ENCODE measurements around the gene GZMB.

The GZMB gene

GRCh38 chr14:24634158-24634557 lies at the start of gene GZMB:
Gene GZMB, minus strand, starts transcription at chr14:24634190. Its CDS starts 30 bp downstream, at chr14:24634160.
- TF ChIP-seq, protein P1, sequence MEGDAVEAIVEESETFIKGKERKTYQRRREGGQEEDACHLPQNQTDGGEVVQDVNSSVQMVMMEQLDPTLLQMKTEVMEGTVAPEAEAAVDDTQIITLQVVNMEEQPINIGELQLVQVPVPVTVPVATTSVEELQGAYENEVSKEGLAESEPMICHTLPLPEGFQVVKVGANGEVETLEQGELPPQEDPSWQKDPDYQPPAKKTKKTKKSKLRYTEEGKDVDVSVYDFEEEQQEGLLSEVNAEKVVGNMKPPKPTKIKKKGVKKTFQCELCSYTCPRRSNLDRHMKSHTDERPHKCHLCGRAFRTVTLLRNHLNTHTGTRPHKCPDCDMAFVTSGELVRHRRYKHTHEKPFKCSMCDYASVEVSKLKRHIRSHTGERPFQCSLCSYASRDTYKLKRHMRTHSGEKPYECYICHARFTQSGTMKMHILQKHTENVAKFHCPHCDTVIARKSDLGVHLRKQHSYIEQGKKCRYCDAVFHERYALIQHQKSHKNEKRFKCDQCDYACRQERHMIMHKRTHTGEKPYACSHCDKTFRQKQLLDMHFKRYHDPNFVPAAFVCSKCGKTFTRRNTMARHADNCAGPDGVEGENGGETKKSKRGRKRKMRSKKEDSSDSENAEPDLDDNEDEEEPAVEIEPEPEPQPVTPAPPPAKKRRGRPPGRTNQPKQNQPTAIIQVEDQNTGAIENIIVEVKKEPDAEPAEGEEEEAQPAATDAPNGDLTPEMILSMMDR (IDR thresholded peaks at IDR 0.05; ENCODE audit: extremely low read depth, missing control alignments), result no peak
- DNase-seq (ENCODE audit: low spot score), result no peak

GRCh38 chr14:24681056-24681455 lies 47.1 kb upstream of the GZMB start:
- TF ChIP-seq, protein P1 (IDR thresholded peaks at IDR 0.05; ENCODE audit: extremely low read depth, missing control alignments), result no peak
- DNase-seq (ENCODE audit: low spot score), result no peak

DNA sequence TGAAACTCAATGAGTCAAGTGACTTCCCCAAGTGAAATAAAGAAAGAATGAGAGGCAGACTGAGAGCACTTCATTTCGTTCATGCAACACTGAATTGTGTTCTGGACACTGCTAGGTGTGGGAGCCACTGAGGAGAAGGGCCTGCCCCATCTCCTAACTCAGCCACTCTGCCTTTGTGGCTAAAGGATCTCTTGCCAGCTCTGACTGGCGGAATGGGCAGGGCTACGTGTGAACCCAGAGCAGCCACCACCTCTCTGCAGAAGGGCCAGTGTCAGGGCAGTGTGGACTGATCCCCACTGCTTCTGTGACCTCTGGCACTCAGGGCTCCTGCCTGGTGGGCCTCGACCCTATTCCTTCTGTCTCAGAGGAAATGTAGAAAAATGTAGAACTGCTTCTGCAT lies 46.5 kb upstream of the GZMB start:
- DNase-seq (ENCODE audit: low spot score), result no peak

DNA sequence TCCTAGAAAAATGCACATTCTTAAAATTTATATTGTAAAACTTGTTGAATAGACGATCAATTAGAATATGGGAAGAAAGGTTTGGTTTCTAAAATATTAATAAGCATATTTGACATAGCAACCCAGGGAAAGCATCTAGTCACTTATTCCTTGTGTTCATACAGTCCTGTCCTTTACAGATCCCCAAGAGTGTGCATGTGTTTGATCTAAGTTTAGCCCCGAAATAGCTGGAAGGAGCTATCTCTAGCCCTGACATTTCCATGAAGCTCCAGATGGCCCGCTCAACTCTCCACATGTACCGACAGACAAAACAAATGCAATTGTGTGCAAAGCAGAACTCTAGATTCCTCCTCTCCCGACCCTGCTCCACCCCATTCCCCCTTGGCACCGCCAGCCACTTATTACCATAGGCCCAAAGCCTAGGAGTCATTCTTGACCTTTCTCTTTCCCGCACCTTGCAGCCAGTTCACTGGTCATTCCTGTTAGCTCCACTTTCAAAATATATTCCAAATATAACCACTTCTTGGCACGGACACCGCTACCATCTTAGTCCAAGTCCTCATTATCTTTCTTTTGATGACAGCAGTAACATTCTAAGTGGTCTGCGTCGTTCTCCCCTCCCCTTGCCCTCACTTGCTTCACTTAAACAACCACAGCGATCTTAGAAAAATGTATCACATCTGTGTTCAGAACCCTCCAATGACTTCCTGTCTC lies 45.4 kb upstream of the GZMB start:
- DNase-seq (ENCODE audit: low spot score), result no peak
- TF ChIP-seq, protein P1 (IDR thresholded peaks at IDR 0.05; ENCODE audit: extremely low read depth, missing control alignments), result no peak

More for the DNA sequence above, 46.5 kb upstream of the GZMB start:
- TF ChIP-seq, protein P1 (IDR thresholded peaks at IDR 0.05; ENCODE audit: extremely low read depth, missing control alignments), result no peak

GRCh38 chr14:24678801-24679247 lies 44.8 kb upstream of the GZMB start:
- peak; percentile 73 for DNase-seq (ENCODE audit: low spot score)
- TF ChIP-seq, protein P1 (IDR thresholded peaks at IDR 0.05; ENCODE audit: extremely low read depth, missing control alignments), result peak; percentile 99

DNA sequence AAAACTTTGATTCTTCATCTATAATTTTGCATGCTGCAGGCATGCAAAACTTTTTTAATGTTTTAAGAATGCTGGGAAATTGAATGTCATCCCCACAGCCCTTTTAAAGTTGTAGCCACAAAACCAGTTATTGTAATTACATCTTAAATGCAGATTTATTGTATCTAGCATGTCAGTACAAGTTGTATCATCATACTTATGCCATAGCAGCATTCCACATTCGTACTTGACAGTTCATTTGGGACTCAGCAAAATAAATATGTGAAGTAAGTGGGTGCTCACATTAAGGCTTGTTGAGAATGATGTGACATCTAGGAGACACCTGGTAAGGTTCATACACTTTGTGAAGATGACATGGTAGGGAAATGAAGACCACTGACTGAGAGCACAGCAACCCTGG lies 44.0 kb upstream of the GZMB start:
- no peak for DNase-seq (ENCODE audit: low spot score)
- TF ChIP-seq, protein P1 (IDR thresholded peaks at IDR 0.05; ENCODE audit: extremely low read depth, missing control alignments), result no peak

DNA sequence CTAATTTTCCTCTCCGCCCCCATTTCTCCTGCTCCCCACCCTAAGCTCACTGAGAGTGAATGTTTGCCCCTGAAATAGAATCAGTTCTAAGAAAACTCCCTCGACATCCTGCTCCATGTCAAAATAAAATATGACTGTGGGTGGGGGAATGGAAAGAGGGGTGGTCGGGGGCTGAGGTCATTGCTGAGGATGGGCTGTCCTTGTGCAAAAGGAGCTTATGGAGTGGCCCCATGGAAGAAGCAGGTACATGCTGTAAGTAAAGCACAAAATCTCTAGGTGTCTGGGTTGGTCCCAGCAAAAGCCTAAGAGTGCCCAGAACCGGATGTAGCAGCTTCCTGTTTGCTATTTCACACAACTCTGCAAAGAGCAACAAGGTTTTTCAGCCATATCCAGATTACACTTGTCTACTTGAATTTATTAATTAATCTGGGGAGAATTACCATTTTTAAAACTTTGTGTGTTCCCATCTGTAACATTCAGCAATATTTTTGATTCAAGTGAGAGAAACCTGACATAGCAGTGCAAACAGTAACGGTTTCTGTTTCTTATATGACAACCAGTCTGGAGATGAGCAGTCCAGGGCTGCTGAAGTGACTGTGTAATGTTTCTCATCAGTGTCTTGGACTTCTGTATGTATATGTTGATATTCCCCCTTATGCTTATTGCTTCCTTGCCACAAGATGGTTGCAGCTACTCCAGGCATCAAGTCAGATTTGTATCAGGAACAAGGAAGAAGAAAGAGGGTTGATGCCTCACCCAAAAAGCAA lies 40.4 kb upstream of the GZMB start:
- TF ChIP-seq, protein P1 (IDR thresholded peaks at IDR 0.05; ENCODE audit: extremely low read depth, missing control alignments), result no peak
- no peak for DNase-seq (ENCODE audit: low spot score)

All from GM20000 (cell line).